Osteocyte (in vitro differentiated cells): ENCODE measurements around the gene ARPC1B. TPM values are rescaled to one million over a fixed set of nuclear protein-coding genes. Genes with fewer than 3 reads are reported as not detected.

Source experiments
- DNase-seq: peaks from one replicate; pipeline ENCODE4 v3.0.0; 2021; ENCODE audit warnings: mixed read lengths; ENCODE audit not compliant: unreplicated experiment; ENCODE audit errors: extremely low spot score
- H3K27ac Mint-ChIP-seq: one replicate; pipeline ENCODE4 v1.8.0; 2021; ENCODE audit warnings: mild to moderate bottlenecking, mixed read lengths; ENCODE audit not compliant: unreplicated experiment
- H3K27me3 Mint-ChIP-seq: one replicate; pipeline ENCODE4 v1.8.0; 2021; ENCODE audit warnings: mixed read lengths; ENCODE audit not compliant: unreplicated experiment
- H3K36me3 Mint-ChIP-seq: one replicate; pipeline ENCODE4 v1.8.0; 2021; ENCODE audit warnings: mixed read lengths; ENCODE audit not compliant: unreplicated experiment
- H3K4me1 Mint-ChIP-seq: one replicate; pipeline ENCODE4 v1.8.0; 2021; ENCODE audit warnings: mixed read lengths; ENCODE audit not compliant: unreplicated experiment
- H3K4me3 Mint-ChIP-seq: one replicate; pipeline ENCODE4 v1.8.0; 2021; ENCODE audit warnings: mild to moderate bottlenecking, moderate library complexity, mixed read lengths; ENCODE audit not compliant: unreplicated experiment
- H3K9me3 Mint-ChIP-seq: one replicate; pipeline ENCODE4 v1.8.0; 2021; ENCODE audit warnings: mixed read lengths; ENCODE audit not compliant: unreplicated experiment
- CTCF ChIP-seq: fragments of 200-600 bp; sonication (generic); IDR thresholded peaks from 2 replicates; pipeline ENCODE4 v1.5.0; 2021; ENCODE audit warnings: antibody characterized with exemption, mild to moderate bottlenecking, moderate library complexity
- total RNA-seq: library from RNA; stranded (reverse); gene quantifications from 2 replicates; pipeline ENCODE4 v1.2.1, GENCODE V29; 2021

The ARPC1B gene
- total RNA-seq, 1 donor from 2014 or later: 76.1 TPM

GRCh38 chr7:99393355-99394187 lies 19.0 kb downstream of the ARPC1B start:
- Mint-ChIP-seq H3K27me3 (no peaks in the 10 kb centered on the region), H3K4me3 (peak overlapping the region; percentile 75), H3K4me1 (peaks cover 16% of the 10 kb centered on the region), H3K36me3 (peaks cover 18% of the 10 kb centered on the region), H3K27ac (peak overlapping the region; percentile 65), H3K9me3 (no peaks in the 10 kb centered on the region)
- no peak for DNase-seq
- TF ChIP-seq CTCF: no peak

DNA sequence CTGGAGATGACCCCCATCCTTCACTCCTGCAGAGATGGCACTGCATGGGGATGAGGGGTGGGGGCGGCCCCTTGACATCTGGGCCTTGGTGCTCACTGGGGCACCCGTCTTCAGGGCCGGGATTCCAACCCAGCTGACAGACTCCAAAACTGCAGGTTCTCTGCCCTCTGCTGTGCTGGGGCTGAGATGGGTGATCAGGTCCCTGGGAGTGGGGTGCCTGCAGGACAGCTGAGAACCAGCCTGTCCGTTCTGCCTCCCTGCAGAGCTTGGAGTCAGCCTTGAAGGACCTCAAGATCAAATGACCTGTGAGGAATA lies 19.6 kb downstream of the ARPC1B start:
- peaks cover 21% of the 10 kb centered on the region for H3K36me3 Mint-ChIP-seq
- H3K27ac Mint-ChIP-seq: peak overlapping the region; percentile 14
- peaks cover 21% of the 10 kb centered on the region for H3K4me1 Mint-ChIP-seq
- DNase-seq: no peak
- peak overlapping the region; percentile 26 for H3K4me3 Mint-ChIP-seq
- no peaks in the 10 kb centered on the region for H3K27me3 Mint-ChIP-seq
- no peak for TF ChIP-seq CTCF
- no peaks in the 10 kb centered on the region for H3K9me3 Mint-ChIP-seq

- DNase-seq: no peak
- no peaks in the 10 kb centered on the region for H3K9me3 Mint-ChIP-seq
- no peak overlapping the region for H3K4me3 Mint-ChIP-seq
- TF ChIP-seq CTCF: no peak
- H3K27me3 Mint-ChIP-seq: no peaks in the 10 kb centered on the region
- H3K4me1 Mint-ChIP-seq: peaks cover 21% of the 10 kb centered on the region
- H3K36me3 Mint-ChIP-seq: peaks cover 26% of the 10 kb centered on the region
- no peak overlapping the region for H3K27ac Mint-ChIP-seq
Observed at GRCh38 chr7:99395616-99396327, 21.2 kb downstream of the ARPC1B start.

GRCh38 chr7:99396418-99397296 lies 22.1 kb downstream of the ARPC1B start:
- Mint-ChIP-seq H3K36me3 (peaks cover 32% of the 10 kb centered on the region), H3K4me1 (peaks cover 21% of the 10 kb centered on the region), H3K9me3 (no peaks in the 10 kb centered on the region), H3K4me3 (no peak overlapping the region), H3K27ac (no peak overlapping the region), H3K27me3 (no peaks in the 10 kb centered on the region)
- no peak for DNase-seq
- TF ChIP-seq CTCF: no peak
